Coronary artery (tissue), 2 donors: ENCODE measurements around the gene ZNF497.
A peak's percentile ranks its signal among the peaks of the same experiment; 100 is the strongest.

Experiments
- DNase-seq: peaks from one replicate; pipeline ENCODE4 v3.0.0-alpha.2; 2017; ENCODE audit warnings: low spot score
- H3K27ac ChIP-seq, 2 donors: fragments of 200-600 bp; sonication (generic); one replicate each; pipeline ENCODE4 v1.5.1; 2016 to 2019
- H3K4me3 ChIP-seq: fragments of 200-600 bp; sonication (generic); 2 replicates; pipeline ENCODE4 v1.5.1; 2016; ENCODE audit warnings: mild to moderate bottlenecking, moderate library complexity
- CTCF ChIP-seq: fragments of 200-600 bp; sonication (generic); IDR thresholded peaks from one replicate; pipeline ENCODE4 v1.5.1; 2019; ENCODE audit warnings: antibody characterized with exemption

Gene ZNF497

DNA sequence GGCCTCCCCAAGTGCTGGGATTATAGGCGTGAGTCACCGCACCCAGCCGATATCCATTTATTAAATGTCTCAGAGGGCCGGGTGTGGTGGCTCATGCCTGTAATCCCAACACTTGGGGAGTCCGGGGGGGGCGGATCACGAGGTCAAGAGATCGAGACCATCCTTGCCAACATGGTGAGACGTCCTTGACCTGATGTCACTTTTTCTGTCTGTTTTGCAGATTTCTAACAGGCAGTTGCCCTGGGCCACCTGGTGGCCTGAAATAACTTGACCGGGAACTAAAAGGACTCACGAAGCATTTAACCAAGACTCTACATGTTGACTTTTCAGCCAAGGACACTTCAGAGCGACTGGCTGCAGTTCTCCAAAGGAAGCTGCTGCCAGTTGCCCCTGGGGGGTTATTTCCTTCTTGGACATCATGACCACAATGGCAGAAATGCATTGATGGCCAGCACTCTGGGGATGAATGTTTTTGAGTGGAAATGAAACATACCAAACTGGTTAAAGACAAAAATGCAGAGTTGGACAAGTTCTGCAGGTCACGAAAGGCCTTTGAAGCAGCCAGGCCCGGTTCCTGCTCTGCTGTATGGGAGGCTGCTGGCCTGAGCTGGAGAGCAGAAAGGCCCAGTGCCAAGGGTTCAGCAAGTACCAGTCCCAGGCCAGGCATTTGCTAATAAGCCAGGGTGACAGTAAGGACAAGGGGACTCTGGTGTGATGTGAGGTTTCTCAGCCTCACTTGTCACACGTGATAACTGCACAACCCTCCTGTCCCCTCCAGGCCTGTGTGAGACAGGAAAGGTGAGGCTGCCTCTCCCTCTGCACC lies 10.0 kb upstream of the ZNF497 start:
- TF ChIP-seq CTCF, result no peak
- no peak for DNase-seq
- Histone ChIP-seq H3K4me3 (no peak overlapping the region), H3K27ac (no peak overlapping the region)

- no peak for TF ChIP-seq CTCF
- H3K4me3 ChIP-seq, result no peak overlapping the region
- DNase-seq, result no peak
- no peak overlapping the region for H3K27ac ChIP-seq
Measured at GRCh38 chr19:58368561-58369360, 6.2 kb upstream of the ZNF497 start.

DNA sequence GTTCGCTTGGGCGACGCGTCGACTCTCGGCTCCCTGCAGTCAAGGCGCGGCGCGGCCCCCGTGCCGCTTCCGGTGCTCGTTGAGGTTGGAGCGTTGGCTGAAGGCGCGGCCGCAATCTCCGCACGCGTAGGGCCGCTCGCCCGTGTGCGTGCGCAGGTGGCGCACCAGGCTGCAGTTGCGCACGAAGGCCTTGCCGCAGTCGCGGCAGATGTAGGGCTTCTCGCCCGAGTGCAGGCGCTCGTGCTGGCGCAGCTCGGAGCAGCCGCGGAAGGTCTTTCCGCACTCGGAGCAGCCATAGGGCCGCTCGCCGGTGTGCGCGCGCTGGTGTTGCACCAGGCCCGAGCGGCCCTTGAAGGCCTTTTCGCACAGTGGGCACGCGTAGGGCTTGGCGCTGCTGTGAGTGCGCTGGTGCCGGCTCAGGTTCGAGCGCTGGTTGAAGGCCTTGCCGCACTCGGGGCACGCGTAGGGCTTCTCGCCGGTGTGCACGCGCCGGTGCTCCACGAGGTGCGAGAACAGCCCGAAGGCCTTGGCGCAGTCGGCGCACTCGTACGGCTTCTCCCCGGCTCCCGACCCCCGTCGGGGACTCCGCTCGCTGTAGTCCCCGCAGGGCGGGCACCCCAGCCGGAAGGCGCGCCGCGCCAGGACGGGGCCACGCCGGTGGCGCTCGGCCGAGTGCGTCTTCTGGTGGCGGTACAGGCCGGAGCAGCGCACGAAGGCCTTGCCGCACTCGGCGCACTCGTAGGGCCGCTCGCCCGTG lies 5.3 kb upstream of the ZNF497 start:
- no peak overlapping the region for H3K4me3 ChIP-seq
- no peak overlapping the region for H3K27ac ChIP-seq
- DNase-seq, result no peak
- no peak for TF ChIP-seq CTCF

- H3K4me3 ChIP-seq, result no peak overlapping the region
- no peak for DNase-seq
- H3K27ac ChIP-seq, result no peak overlapping the region
- no peak for TF ChIP-seq CTCF
Measured at GRCh38 chr19:58366585-58367430, 4.3 kb upstream of the ZNF497 start.

- H3K27ac ChIP-seq, result no peak overlapping the region
- DNase-seq, result no peak
- no peak overlapping the region for H3K4me3 ChIP-seq
- no peak for TF ChIP-seq CTCF
Measured at GRCh38 chr19:58364146-58364545, 1.6 kb upstream of the ZNF497 start.

DNA sequence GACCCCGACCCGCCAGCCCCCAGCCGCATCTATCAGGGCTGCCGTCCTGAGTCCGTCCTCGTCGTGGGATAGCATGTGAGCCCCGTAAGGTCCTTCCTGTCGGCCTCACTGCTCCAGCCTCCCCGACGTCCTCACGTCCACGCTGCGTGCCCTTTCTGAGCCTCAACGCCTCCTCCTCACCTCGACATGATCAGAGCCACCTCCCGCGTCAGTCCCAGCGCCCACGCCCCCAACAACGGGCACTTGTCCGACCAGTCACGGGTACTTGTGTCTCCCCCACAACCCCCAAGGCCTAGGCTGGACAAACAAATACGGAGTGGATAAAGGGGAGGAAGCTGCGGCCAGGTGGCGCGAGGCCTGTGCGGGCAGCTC lies 665 bp downstream of the ZNF497 start:
- Histone ChIP-seq H3K4me3 (peak overlapping the region; percentile 72), H3K27ac (peak overlapping the region; percentile 79 to 91)
- TF ChIP-seq CTCF, result no peak
- no peak for DNase-seq
